GM12878 (cell line): ENCODE measurements around the gene ANAPC10. TPM values are rescaled to one million over a fixed set of nuclear protein-coding genes. Genes with fewer than 3 reads are reported as not detected.
A peak's percentile ranks its signal among the peaks of the same experiment; 100 is the strongest.

Source experiments
- ATAC-seq: fragments of 200-7000 bp; cut with Tn5 transposase; 3 replicates; pipeline ENCODE4 v1.9.1; 2020; ENCODE audit warnings: mild to moderate bottlenecking, moderate library complexity
- BruUV-seq: library from RNA; stranded (reverse); fragments of 400-500 nt; replicated peaks from 2 replicates; lab custom pipeline; 2021; lab: Mats Ljungman, UMichigan
- CTCF ChIA-PET: fragments of 300-600 bp; sonication (Branson Sonifier 250); formaldehyde crosslinking; extraction: SDS; loops from one replicate; lab custom pipeline; 2021; ENCODE audit warnings: inconsistent platforms; lab: Yijun Ruan, JAX
- POLR2A ChIA-PET: fragments of 350-600 bp; formaldehyde crosslinking; extraction: SDS; loops from one replicate; lab custom pipeline; 2021; ENCODE audit warnings: inconsistent platforms; lab: Charles Lee
- RAD21 ChIA-PET: fragments of 300-600 bp; sonication (Branson Sonifier 250); formaldehyde crosslinking; loops from one replicate; lab custom pipeline; 2023; ENCODE audit warnings: antibody characterized with exemption; ENCODE audit not compliant: unreplicated experiment; lab: Charles Lee
- SMC1A ChIA-PET: fragments of 300-600 bp; sonication (Branson Sonifier 250); formaldehyde crosslinking; loops from one replicate; lab custom pipeline; 2023; ENCODE audit not compliant: unreplicated experiment, uncharacterized antibody; lab: Charles Lee
- DNase-seq: peaks from one replicate; pipeline ENCODE4 v3.0.0-alpha.2; 2011; ENCODE audit warnings: low read depth, low spot score
- FAIRE-seq: peaks from 3 replicates; lab custom pipeline; 2011; peaks lifted over from hg19 to GRCh38; lab: Jason Lieb, UNC
- H2AFZ ChIP-seq: 2 replicates; pipeline ENCODE4 v1.6.0; 2011; ENCODE audit warnings: low read depth, low read length, control low read depth; ENCODE audit not compliant: control insufficient read depth
- H3K27ac ChIP-seq: 2 replicates; pipeline ENCODE4 v1.5.1; 2011; ENCODE audit warnings: control low read depth; ENCODE audit not compliant: control insufficient read depth, insufficient read depth
- H3K27me3 ChIP-seq, 2 experiments: replicated peaks in 1 of 2; 2 replicates each; pipeline versions ENCODE4 v1.6.0 to v1.6.1; 2011; ENCODE audit warnings: low read length in 1 of 2; ENCODE audit not compliant: control insufficient read depth in 2 of 2, insufficient read depth in 2 of 2
- H3K36me3 ChIP-seq, 2 experiments: 2 replicates each; pipeline ENCODE4 v1.5.1; 2011; ENCODE audit warnings: low read length in 1 of 2; ENCODE audit not compliant: control insufficient read depth in 2 of 2, insufficient read depth in 2 of 2
- H3K4me1 ChIP-seq: 2 replicates; pipeline ENCODE4 v1.6.1; 2011; ENCODE audit warnings: mild to moderate bottlenecking, low read length, moderate library complexity, mixed read lengths; ENCODE audit not compliant: control insufficient read depth, insufficient read depth
- H3K4me2 ChIP-seq: 2 replicates; pipeline ENCODE4 v1.6.0; 2011; ENCODE audit warnings: control low read depth; ENCODE audit not compliant: control insufficient read depth, insufficient read depth
- H3K4me3 ChIP-seq: fragments of 200-600 bp; sonication (generic); 2 replicates; pipeline ENCODE4 v1.5.1; 2016
- H3K79me2 ChIP-seq: 2 replicates; pipeline ENCODE4 v1.6.0; 2011; ENCODE audit warnings: low read length; ENCODE audit not compliant: control insufficient read depth, insufficient read depth
- H3K9ac ChIP-seq: 2 replicates; pipeline ENCODE4 v1.8.0; 2011; ENCODE audit warnings: low read length, control low read depth, mixed read lengths; ENCODE audit not compliant: control insufficient read depth, insufficient read depth
- H3K9me3 ChIP-seq: replicated peaks from 3 replicates; pipeline ENCODE4 v1.5.1; 2011; ENCODE audit warnings: mild to moderate bottlenecking, low read length; ENCODE audit not compliant: control insufficient read depth, insufficient read depth
- H4K20me1 ChIP-seq: 2 replicates; pipeline ENCODE4 v1.6.0; 2011; ENCODE audit not compliant: control insufficient read depth, insufficient read depth
- CEBPB ChIP-seq, 2 experiments: fragments of 150-350 bp in 1 of 2; IDR thresholded peaks; 2 replicates each; pipeline ENCODE4 v1.6.1; 2012 to 2014; ENCODE audit warnings: low read depth in 2 of 2, low read length in 2 of 2, borderline replicate concordance in 1 of 2, inconsistent platforms in 1 of 2
- IKZF2 ChIP-seq, 2 experiments: fragments of 450-650 bp; IDR thresholded peaks; 2 replicates each; pipeline ENCODE4 v1.6.1; 2017; ENCODE audit warnings: mild to moderate bottlenecking in 2 of 2, moderate library complexity in 2 of 2
- NR2F1 ChIP-seq: fragments of 450-650 bp; conservative IDR thresholded peaks from 2 replicates; pipeline ENCODE4 v1.6.1; 2017; ENCODE audit warnings: mild to moderate bottlenecking
- REST ChIP-seq: IDR thresholded peaks from 2 replicates; pipeline ENCODE4 v1.6.1; 2012; ENCODE audit warnings: mild to moderate bottlenecking, low read depth, low read length
- SIN3A ChIP-seq: IDR thresholded peaks from 2 replicates; pipeline ENCODE4 v1.6.1; 2012; ENCODE audit warnings: low read depth, low read length, improper control_type of control experiment
- WGBS: methylation state at CpG from one replicate; pipeline ENCODE4 v1.1.6; 2016; ENCODE audit warnings: low lambda C conversion rate; ENCODE audit not compliant: insufficient replicate concordance, insufficient coverage; ENCODE audit errors: missing lambda C conversion rate; 5-methylcytosine and 5-hydroxymethylcytosine counted together
- in situ Hi-C: fragments of 300-500 bp; cut with MboI; formaldehyde crosslinking; loops from 9 replicates; pipeline ENCODE4 v1.14.3; 2018; ENCODE audit warnings: mixed read lengths
- intact Hi-C: fragments of 100-400 bp; cut with micrococcal nuclease; formaldehyde crosslinking; loops from one replicate; pipeline ENCODE4 v1.14.2; 2022; ENCODE audit not compliant: unreplicated experiment
- polyA plus RNA-seq, 11 experiments: library from polyadenylated mRNA; depleted of rRNA in 4 of 11; unstranded in 6 of 11; stranded (reverse) in 5 of 11; fragments of >200 nt; fragmentation: Nextera tagmentation in 4 of 11; fragmentation: Illumina TruSeq in 1 of 11; extraction: Ambion mirVana in 4 of 11; extraction: Trizol in 1 of 11; gene quantifications; 1 replicate in 1 of 11; 2 replicates in 10 of 11; pipeline versions ENCODE4 v1.2.1 to v1.2.3, GENCODE V29; 2011 to 2016; ENCODE audit warnings: inconsistent platforms in 2 of 11, missing spikeins in 2 of 11, low read depth in 1 of 11
- total RNA-seq, 4 experiments: library from RNA; depleted of rRNA in 3 of 4; stranded (reverse); fragments of >200 nt in 3 of 4; fragmentation: Illumina TruSeq in 1 of 4; extraction: Trizol in 1 of 4; gene quantifications; 2 replicates each; pipeline versions ENCODE4 v1.2.1 to v1.2.3, GENCODE V29; 2013 to 2021

The ANAPC10 gene
- total and polyA plus RNA-seq, 10 of the 15 experiments (the other 5 are each of a cell fraction or from before 2014, with no cell fraction given), result 23.8 to 73.7 (median 48.5) TPM

- ChIA-PET POLR2A (no interaction called here), RAD21 (interaction anchor here (1.0 to 3.2 kb wide), 3 partner anchors 88 to 883 kb away, joined by 3 to 16 read pairs (median 4); no protein-coding TSS in a partner anchor), SMC1A (interaction anchor here (0.7 to 4.8 kb wide), 9 partner anchors 8 to 155 kb away, joined by 3 to 23 read pairs (median 4); no protein-coding TSS in a partner anchor), CTCF (interaction anchor here (0.9 to 1.5 kb wide), 6 partner anchors 8 to 883 kb away, joined by 3 to 8 read pairs (median 3); no protein-coding TSS in a partner anchor)
- Histone ChIP-seq H3K4me2 (no peak overlapping the region), H3K27ac (no peak overlapping the region), H3K79me2 (no peaks in the 10 kb centered on the region), H4K20me1 (no peaks in the 10 kb centered on the region), H3K4me3 (no peak overlapping the region), H3K27me3 (no peaks in the 10 kb centered on the region), H3K9me3 (no peaks in the 10 kb centered on the region), H3K36me3 (peaks cover 0 to 5% of the 10 kb centered on the region in 2 experiments; a peak in 2 of 4 replicates), H2AFZ (no peak overlapping the region), H3K4me1 (no peaks in the 10 kb centered on the region), H3K9ac (no peak overlapping the region)
- no TSS peak for BruUV-seq
- ATAC-seq (no peak), FAIRE-seq (no peak), DNase-seq (no peak)
- TF ChIP-seq CEBPB (IDR thresholded peaks at IDR 0.05; ENCODE audit: borderline replicate concordance in 1 of 2, low read depth in 2 of 2, low read length in 2 of 2), result no peak
- TF ChIP-seq SIN3A, result no peak
- intact Hi-C loops (no loop called here), in situ Hi-C loops (no loop called here)
Observed at GRCh38 chr4:145058256-145058655, 39.7 kb downstream of the ANAPC10 start.

- 97% methylated on average over 6 of the region's 6 CpGs for WGBS
- Histone ChIP-seq H3K9ac (no peak overlapping the region), H3K79me2 (no peaks in the 10 kb centered on the region), H3K27ac (no peak overlapping the region), H3K27me3 (no peaks in the 10 kb centered on the region), H2AFZ (no peak overlapping the region), H3K4me2 (no peak overlapping the region), H3K9me3 (no peaks in the 10 kb centered on the region), H3K4me3 (no peak overlapping the region), H4K20me1 (no peaks in the 10 kb centered on the region), H3K4me1 (no peaks in the 10 kb centered on the region), H3K36me3 (no peaks in the 10 kb centered on the region; a peak in 2 of 4 replicates)
- peak; percentile 33; the same call in 1 of the 2 replicates for TF ChIP-seq NR2F1
- 0 out of 4 replicates have a peak, but pooled peaks of 1 of the 2 experiments have one; percentile 9 for TF ChIP-seq IKZF2 (IDR thresholded peaks at IDR 0.05)
- TF ChIP-seq REST, result no peak
- ChIA-PET CTCF (interaction anchor here (0.8 to 1.4 kb wide), 2 partner anchors 150 to 274 kb away, joined by 3 read pairs; no protein-coding TSS in a partner anchor), RAD21 (interaction anchor here (1.3 to 3.2 kb wide), 2 partner anchors 16 to 86 kb away, joined by 4 to 16 read pairs; no protein-coding TSS in a partner anchor), SMC1A (interaction anchor here (0.8 to 1.4 kb wide), 2 partner anchors 12 to 13 kb away, joined by 3 to 4 read pairs; no protein-coding TSS in a partner anchor), POLR2A (no interaction called here)
- TSS peak; percentile 29 for BruUV-seq
- DNase-seq (no peak), FAIRE-seq (peak; percentile 27), ATAC-seq (peak; percentile 51)
- intact Hi-C loops, result no loop called here
- in situ Hi-C loops, result no loop called here
Observed at GRCh38 chr4:145056325-145057130, 41.5 kb downstream of the ANAPC10 start.
